Measurements from ENCODE around the gene GPR18. TPM values are rescaled to one million over a fixed set of nuclear protein-coding genes. Genes with fewer than 3 reads are reported as not detected.

GPR18 gene
- total RNA-seq, 1 donor from 2014 or later: 0.59 TPM

DNA sequence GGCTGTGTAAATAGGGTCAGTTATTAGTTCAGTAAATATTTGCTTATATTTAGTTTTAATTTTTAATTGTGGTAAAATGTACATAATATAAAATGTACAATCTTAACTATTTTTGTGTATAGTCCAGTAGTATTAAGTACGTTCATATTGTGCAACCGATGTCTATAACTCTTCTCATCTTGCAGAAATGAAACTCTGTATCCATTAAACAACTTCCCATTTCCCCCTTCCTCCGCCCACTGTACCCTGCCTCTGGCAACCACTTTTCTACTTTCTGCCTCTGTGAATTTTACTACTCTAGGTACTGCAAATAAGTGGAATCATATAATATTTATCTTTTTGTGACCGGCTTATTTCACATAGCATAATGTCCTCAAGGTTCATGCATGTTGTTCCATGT, 33.1 kb downstream of the GPR18 start:
- no peak overlapping the region for H3K4me2 ChIP-seq (ENCODE audit: low read length)
- TF ChIP-seq, protein P1, sequence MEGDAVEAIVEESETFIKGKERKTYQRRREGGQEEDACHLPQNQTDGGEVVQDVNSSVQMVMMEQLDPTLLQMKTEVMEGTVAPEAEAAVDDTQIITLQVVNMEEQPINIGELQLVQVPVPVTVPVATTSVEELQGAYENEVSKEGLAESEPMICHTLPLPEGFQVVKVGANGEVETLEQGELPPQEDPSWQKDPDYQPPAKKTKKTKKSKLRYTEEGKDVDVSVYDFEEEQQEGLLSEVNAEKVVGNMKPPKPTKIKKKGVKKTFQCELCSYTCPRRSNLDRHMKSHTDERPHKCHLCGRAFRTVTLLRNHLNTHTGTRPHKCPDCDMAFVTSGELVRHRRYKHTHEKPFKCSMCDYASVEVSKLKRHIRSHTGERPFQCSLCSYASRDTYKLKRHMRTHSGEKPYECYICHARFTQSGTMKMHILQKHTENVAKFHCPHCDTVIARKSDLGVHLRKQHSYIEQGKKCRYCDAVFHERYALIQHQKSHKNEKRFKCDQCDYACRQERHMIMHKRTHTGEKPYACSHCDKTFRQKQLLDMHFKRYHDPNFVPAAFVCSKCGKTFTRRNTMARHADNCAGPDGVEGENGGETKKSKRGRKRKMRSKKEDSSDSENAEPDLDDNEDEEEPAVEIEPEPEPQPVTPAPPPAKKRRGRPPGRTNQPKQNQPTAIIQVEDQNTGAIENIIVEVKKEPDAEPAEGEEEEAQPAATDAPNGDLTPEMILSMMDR (IDR thresholded peaks at IDR 0.05; ENCODE audit: insufficient read depth, low read depth, low read length): no peak
- TF ChIP-seq EZH2 (IDR thresholded peaks at IDR 0.05; ENCODE audit: insufficient read depth, low read length): no peak
- H3K36me3 ChIP-seq (ENCODE audit: insufficient read depth, low read length): no peaks in the 10 kb centered on the region
- DNase-seq (ENCODE audit: low read depth): no peak
- Mint-ChIP-seq H3K4me3 (ENCODE audit: unreplicated experiment) (no peak overlapping the region), H3K27me3 (ENCODE audit: low read depth, unreplicated experiment) (no peaks in the 10 kb centered on the region), H3K9me3 (ENCODE audit: unreplicated experiment) (no peaks in the 10 kb centered on the region), H3K4me1 (ENCODE audit: low read depth, unreplicated experiment) (peaks cover 33% of the 10 kb centered on the region), H3K36me3 (ENCODE audit: low read depth, unreplicated experiment) (peaks cover 6% of the 10 kb centered on the region), H3K27ac (ENCODE audit: unreplicated experiment) (no peak overlapping the region)
- no peak overlapping the region for H3K9ac ChIP-seq (ENCODE audit: low read length)
- no peak overlapping the region for H3K4me3 ChIP-seq (ENCODE audit: insufficient read depth, low read depth, low read length)
- no peak for FAIRE-seq
- H4K20me1 ChIP-seq (ENCODE audit: insufficient read depth, low read length): peaks cover 58% of the 10 kb centered on the region
- no peak overlapping the region for H3K27ac ChIP-seq (ENCODE audit: low read depth, low read length)
- H3K4me1 ChIP-seq (ENCODE audit: insufficient read depth, low read length): peaks cover 19% of the 10 kb centered on the region
- no peaks in the 10 kb centered on the region for H3K27me3 ChIP-seq (ENCODE audit: insufficient read depth, low read length)
- H3K79me2 ChIP-seq (ENCODE audit: insufficient read depth, low read length): peaks cover 78% of the 10 kb centered on the region
- no peak overlapping the region for H2AFZ ChIP-seq (ENCODE audit: low read depth, low read length)
- H3K9me3 ChIP-seq (ENCODE audit: insufficient read depth, low read depth, low read length): no peaks in the 10 kb centered on the region

DNA sequence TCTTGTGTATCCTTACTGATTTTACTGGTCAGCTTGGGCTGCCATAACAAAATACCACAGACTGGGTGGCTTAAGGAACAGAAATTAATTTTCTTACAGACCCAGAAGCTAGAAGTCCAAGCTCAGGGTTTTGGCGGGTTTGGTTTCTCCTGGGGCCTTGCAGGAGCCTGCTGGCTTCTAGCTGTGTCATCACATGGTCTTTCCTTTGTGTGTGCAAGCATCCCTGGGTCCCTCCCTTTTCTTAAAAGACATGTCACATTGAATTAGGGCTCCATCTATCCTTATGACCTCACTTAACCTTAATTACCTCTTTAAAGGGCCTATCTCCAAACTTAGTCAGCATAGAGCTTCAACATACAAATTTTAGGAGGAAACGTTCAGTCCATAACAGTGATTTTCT, 34.2 kb downstream of the GPR18 start:
- H3K27ac ChIP-seq (ENCODE audit: low read depth, low read length): no peak overlapping the region
- no peak overlapping the region for H3K4me3 Mint-ChIP-seq (ENCODE audit: unreplicated experiment)
- H3K9me3 ChIP-seq (ENCODE audit: insufficient read depth, low read depth, low read length): no peaks in the 10 kb centered on the region
- H3K27me3 ChIP-seq (ENCODE audit: insufficient read depth, low read length): no peaks in the 10 kb centered on the region
- no peak for FAIRE-seq
- no peaks in the 10 kb centered on the region for H3K9me3 Mint-ChIP-seq (ENCODE audit: unreplicated experiment)
- peaks cover 86% of the 10 kb centered on the region for H3K79me2 ChIP-seq (ENCODE audit: insufficient read depth, low read length)
- no peak for DNase-seq (ENCODE audit: low read depth)
- H3K27ac Mint-ChIP-seq (ENCODE audit: unreplicated experiment): no peak overlapping the region
- peaks cover 26% of the 10 kb centered on the region for H3K4me1 Mint-ChIP-seq (ENCODE audit: low read depth, unreplicated experiment)
- H3K36me3 ChIP-seq (ENCODE audit: insufficient read depth, low read length): no peaks in the 10 kb centered on the region
- H3K4me1 ChIP-seq (ENCODE audit: insufficient read depth, low read length): peaks cover 14% of the 10 kb centered on the region
- TF ChIP-seq, protein P1 (IDR thresholded peaks at IDR 0.05; ENCODE audit: insufficient read depth, low read depth, low read length): no peak
- TF ChIP-seq EZH2 (IDR thresholded peaks at IDR 0.05; ENCODE audit: insufficient read depth, low read length): no peak
- H3K36me3 Mint-ChIP-seq (ENCODE audit: low read depth, unreplicated experiment): peaks cover 6% of the 10 kb centered on the region
- no peak overlapping the region for H3K9ac ChIP-seq (ENCODE audit: low read length)
- H3K4me2 ChIP-seq (ENCODE audit: low read length): no peak overlapping the region
- no peak overlapping the region for H2AFZ ChIP-seq (ENCODE audit: low read depth, low read length)
- peaks cover 56% of the 10 kb centered on the region for H4K20me1 ChIP-seq (ENCODE audit: insufficient read depth, low read length)
- no peaks in the 10 kb centered on the region for H3K27me3 Mint-ChIP-seq (ENCODE audit: low read depth, unreplicated experiment)
- no peak overlapping the region for H3K4me3 ChIP-seq (ENCODE audit: insufficient read depth, low read depth, low read length)

DNA sequence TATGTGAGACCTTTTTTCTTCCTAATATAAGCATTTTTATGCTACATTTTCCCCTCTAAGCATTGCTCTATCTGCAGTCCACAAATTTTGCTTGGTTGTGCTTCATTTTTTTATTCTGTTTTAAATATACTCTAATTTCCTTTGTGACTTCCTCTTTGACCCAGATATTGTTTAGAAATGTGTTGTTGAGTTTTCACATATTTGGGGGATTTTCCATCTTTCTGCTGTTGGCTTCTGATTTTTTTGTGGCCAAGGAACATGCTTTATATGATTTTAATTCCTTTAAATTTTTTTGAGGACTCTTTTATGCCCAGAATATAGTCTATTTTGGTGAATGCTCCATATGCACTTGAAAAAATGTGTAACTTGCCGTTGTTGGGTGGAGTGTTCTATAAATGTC, 34.6 kb downstream of the GPR18 start:
- Mint-ChIP-seq H3K9me3 (ENCODE audit: unreplicated experiment) (no peaks in the 10 kb centered on the region), H3K27ac (ENCODE audit: unreplicated experiment) (no peak overlapping the region), H3K27me3 (ENCODE audit: low read depth, unreplicated experiment) (no peaks in the 10 kb centered on the region), H3K36me3 (ENCODE audit: low read depth, unreplicated experiment) (peaks cover 6% of the 10 kb centered on the region), H3K4me1 (ENCODE audit: low read depth, unreplicated experiment) (peaks cover 26% of the 10 kb centered on the region), H3K4me3 (ENCODE audit: unreplicated experiment) (no peak overlapping the region)
- no peak overlapping the region for H3K9ac ChIP-seq (ENCODE audit: low read length)
- no peak overlapping the region for H3K27ac ChIP-seq (ENCODE audit: low read depth, low read length)
- no peaks in the 10 kb centered on the region for H3K36me3 ChIP-seq (ENCODE audit: insufficient read depth, low read length)
- TF ChIP-seq, protein P1 (IDR thresholded peaks at IDR 0.05; ENCODE audit: insufficient read depth, low read depth, low read length): no peak
- TF ChIP-seq EZH2 (IDR thresholded peaks at IDR 0.05; ENCODE audit: insufficient read depth, low read length): no peak
- H3K4me1 ChIP-seq (ENCODE audit: insufficient read depth, low read length): peaks cover 10% of the 10 kb centered on the region
- H3K27me3 ChIP-seq (ENCODE audit: insufficient read depth, low read length): no peaks in the 10 kb centered on the region
- H3K9me3 ChIP-seq (ENCODE audit: insufficient read depth, low read depth, low read length): no peaks in the 10 kb centered on the region
- DNase-seq (ENCODE audit: low read depth) (no peak), FAIRE-seq (no peak)
- no peak overlapping the region for H3K4me3 ChIP-seq (ENCODE audit: insufficient read depth, low read depth, low read length)
- no peak overlapping the region for H2AFZ ChIP-seq (ENCODE audit: low read depth, low read length)
- peaks cover 90% of the 10 kb centered on the region for H3K79me2 ChIP-seq (ENCODE audit: insufficient read depth, low read length)
- H3K4me2 ChIP-seq (ENCODE audit: low read length): no peak overlapping the region
- peaks cover 58% of the 10 kb centered on the region for H4K20me1 ChIP-seq (ENCODE audit: insufficient read depth, low read length)

All from astrocyte (in vitro differentiated cells and primary cell).